K562 (cell line): ENCODE results near the gene GGT5.

Experiments used
- CBFB ChIP-seq: sonication (generic); formaldehyde crosslinking; IDR thresholded peaks from 2 replicates; pipeline ENCODE4 v1.4.0; 2020; ENCODE audit warnings: mild to moderate bottlenecking, missing genetic modification reagents
- CBX1 ChIP-seq: sonication (generic); IDR thresholded peaks from 2 replicates; pipeline ENCODE4 v1.6.1; 2016; ENCODE audit warnings: antibody characterized with exemption, low read depth, mild to moderate bottlenecking

DNA sequence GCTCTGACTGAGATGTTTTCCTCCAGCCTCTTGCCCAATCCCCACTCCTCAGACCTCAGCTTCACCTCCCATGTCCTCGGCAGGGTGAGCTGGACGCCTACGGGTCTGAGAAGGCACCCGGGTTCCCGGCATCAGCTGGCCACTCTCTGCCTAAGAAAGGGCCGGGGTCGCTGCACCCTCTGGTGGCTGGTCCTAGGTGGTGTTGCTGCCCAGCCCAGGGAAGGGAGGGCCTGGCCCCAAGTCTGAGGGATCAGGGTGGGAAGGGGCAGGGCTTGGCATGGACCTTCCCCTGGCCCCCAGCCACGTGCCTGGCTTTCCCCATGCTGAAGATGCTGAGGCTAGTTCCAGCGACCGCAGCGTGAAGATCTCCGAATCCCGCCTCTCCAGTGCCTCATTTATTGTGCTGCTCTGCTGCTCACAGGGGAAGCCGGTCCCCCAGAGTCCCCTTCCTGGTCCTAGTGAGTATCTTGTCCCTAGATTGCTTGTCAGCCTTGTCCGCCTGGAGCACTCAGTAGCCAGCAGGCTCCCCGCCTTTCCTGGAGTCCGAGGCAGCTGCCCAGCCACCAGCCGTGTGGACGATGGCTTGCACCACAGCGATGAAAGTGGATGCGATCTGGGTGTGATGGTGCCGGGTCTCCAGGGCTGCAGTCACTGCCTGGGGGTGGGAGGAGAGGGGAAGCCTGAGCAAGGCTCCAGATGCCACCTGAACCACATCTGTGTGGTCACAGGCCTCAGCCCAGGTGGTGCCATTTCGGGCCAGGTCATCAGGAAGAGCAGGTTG is 2.9 kb upstream of the GGT5 start:
- TF ChIP-seq CBX1 = no peak
- TF ChIP-seq CBFB (CRISPR knock-in tag) = no peak
